Peyer's patch (tissue), 4 donors: ENCODE results near the gene TNFRSF8. TPM values are rescaled to one million over a fixed set of nuclear protein-coding genes. Genes with fewer than 3 reads are reported as not detected.
"Not testable (repeated sequence)": the region's sequence is repeated elsewhere in the genome, so short reads cannot be mapped to it uniquely, and the experiment has no call there.

Source experiments
- DNase-seq, 3 donors: peaks; one replicate each; pipeline ENCODE4 v3.0.0-alpha.2; 2017 to 2019
- H3K27ac ChIP-seq, 4 donors: fragments of 200-600 bp; sonication (generic); one replicate each; pipeline ENCODE4 v1.5.1; 2016 to 2019
- H3K27me3 ChIP-seq, 2 donors: fragments of 200-600 bp; sonication (generic); one replicate each; pipeline ENCODE4 v1.5.1; 2019
- H3K36me3 ChIP-seq, 3 donors: fragments of 200-600 bp; sonication (generic); one replicate each; pipeline ENCODE4 v1.5.1; 2016 to 2019
- H3K4me1 ChIP-seq, 4 donors: fragments of 200-600 bp; sonication (generic); one replicate each; pipeline ENCODE4 v1.5.1; 2016 to 2019
- H3K4me3 ChIP-seq, 4 donors: fragments of 200-600 bp; sonication (generic); 1 replicate in 3 of 4; 2 replicates in 1 of 4; pipeline ENCODE4 v1.5.1; 2016 to 2019; ENCODE audit warnings: mild to moderate bottlenecking in 1 of 4
- H3K9me3 ChIP-seq, 4 donors: fragments of 200-600 bp; sonication (generic); one replicate each; pipeline ENCODE4 v1.5.1; 2016 to 2019; ENCODE audit warnings: mild to moderate bottlenecking in 1 of 4
- CTCF ChIP-seq, 6 experiments: fragments of 450-650 bp in 4 of 6; fragments of 200-600 bp in 2 of 6; sonication (generic) in 1 of 6; IDR thresholded peaks; one replicate each; pipeline ENCODE4 v1.5.1; 2017 to 2019; ENCODE audit warnings: antibody characterized with exemption in 6 of 6, mild to moderate bottlenecking in 3 of 6, moderate library complexity in 1 of 6
- POLR2A ChIP-seq, 2 donors: fragments of 450-650 bp; IDR thresholded peaks; one replicate each; pipeline ENCODE4 v1.5.1; 2017; ENCODE audit warnings: antibody characterized with exemption in 2 of 2, mild to moderate bottlenecking in 2 of 2, moderate library complexity in 2 of 2
- total RNA-seq, 4 donors: library from RNA; depleted of rRNA; stranded (reverse); fragments of >200 nt; gene quantifications; one replicate each; pipeline ENCODE4 v1.1.0, GENCODE V29; 2016

TNFRSF8 gene
- total RNA-seq, 4 donors from 2014 or later: not detected

- peak in 2 of 3 donors; percentile 77 to 80 for DNase-seq
- H3K4me1 ChIP-seq: peaks cover 0 to 6% (median 2%) of the 10 kb centered on the region in 4 donors
- no peaks in the 10 kb centered on the region for H3K36me3 ChIP-seq
- TF ChIP-seq CTCF (IDR thresholded peaks at IDR 0.05) (no peak), POLR2A (IDR thresholded peaks at IDR 0.05) (no peak)
- peak overlapping the region in 2 of 4 donors; percentile 75 to 77 for H3K27ac ChIP-seq
- no peaks in the 10 kb centered on the region for H3K27me3 ChIP-seq
- H3K4me3 ChIP-seq: no peak overlapping the region
- no peaks in the 10 kb centered on the region for H3K9me3 ChIP-seq
Observed at GRCh38 chr1:12040457-12041051, 22.5 kb upstream of the TNFRSF8 start.

- H3K36me3 ChIP-seq: not testable (repeated sequence)
Observed at GRCh38 chr1:12044187-12044877, 18.8 kb upstream of the TNFRSF8 start.

GRCh38 chr1:12046749-12047119, 16.4 kb upstream of the TNFRSF8 start:
- Histone ChIP-seq H3K27ac (peak overlapping the region in 1 of 4 donors; percentile 40), H3K9me3 (no peaks in the 10 kb centered on the region), H3K4me1 (peaks cover 0 to 17% (median 0%) of the 10 kb centered on the region in 4 donors), H3K27me3 (no peaks in the 10 kb centered on the region), H3K4me3 (no peak overlapping the region), H3K36me3 (no peaks in the 10 kb centered on the region)
- TF ChIP-seq POLR2A (IDR thresholded peaks at IDR 0.05) (no peak), CTCF (IDR thresholded peaks at IDR 0.05) (no peak)
- no peak for DNase-seq

More at GRCh38 chr1:12044187-12044877, 18.8 kb upstream of the TNFRSF8 start:
- DNase-seq, H3K27me3 ChIP-seq, H3K9me3 ChIP-seq, H3K4me3 ChIP-seq: not testable (repeated sequence)
- peak overlapping the region in 1 of 4 donors; percentile 7 for H3K27ac ChIP-seq
- peaks cover 0 to 16% (median 2%) of the 10 kb centered on the region in 4 donors for H3K4me1 ChIP-seq

- Histone ChIP-seq H3K4me3 (peak overlapping the region in 1 of 4 donors; percentile 5), H3K27ac (peak overlapping the region in 1 of 4 donors; percentile 40), H3K9me3 (no peaks in the 10 kb centered on the region), H3K36me3 (no peaks in the 10 kb centered on the region), H3K27me3 (no peaks in the 10 kb centered on the region), H3K4me1 (peaks cover 0 to 22% (median 5%) of the 10 kb centered on the region in 4 donors)
- TF ChIP-seq POLR2A (IDR thresholded peaks at IDR 0.05): no peak
- no peak for TF ChIP-seq CTCF (IDR thresholded peaks at IDR 0.05)
- DNase-seq: peak in 2 of 3 donors; percentile 51 to 63
Observed at GRCh38 chr1:12047120-12047876, 15.8 kb upstream of the TNFRSF8 start.

- Histone ChIP-seq H3K9me3 (no peaks in the 10 kb centered on the region), H3K36me3 (no peaks in the 10 kb centered on the region), H3K4me3 (no peak overlapping the region), H3K4me1 (peaks cover 0 to 24% (median 8%) of the 10 kb centered on the region in 4 donors), H3K27me3 (no peaks in the 10 kb centered on the region), H3K27ac (no peak overlapping the region)
- no peak for DNase-seq
- TF ChIP-seq CTCF (IDR thresholded peaks at IDR 0.05): no peak
- TF ChIP-seq POLR2A (IDR thresholded peaks at IDR 0.05): no peak
Observed at GRCh38 chr1:12048372-12048771, 14.7 kb upstream of the TNFRSF8 start.

- no peaks in the 10 kb centered on the region for H3K27me3 ChIP-seq
- peaks cover 0 to 20% (median 8%) of the 10 kb centered on the region in 4 donors for H3K4me1 ChIP-seq
- no peak overlapping the region for H3K27ac ChIP-seq
- no peaks in the 10 kb centered on the region for H3K9me3 ChIP-seq
- no peak for DNase-seq
- H3K4me3 ChIP-seq: no peak overlapping the region
- H3K36me3 ChIP-seq: no peaks in the 10 kb centered on the region
- no peak for TF ChIP-seq CTCF (IDR thresholded peaks at IDR 0.05)
- TF ChIP-seq POLR2A (IDR thresholded peaks at IDR 0.05): no peak
Observed at GRCh38 chr1:12049616-12050015, 13.5 kb upstream of the TNFRSF8 start.
